Measurements from ENCODE around the gene PPP1CC. TPM values are rescaled to one million over a fixed set of nuclear protein-coding genes. Genes with fewer than 3 reads are reported as not detected.
"Not testable (repeated sequence)": the region's sequence is repeated elsewhere in the genome, so short reads cannot be mapped to it uniquely, and the experiment has no call there.

Gene PPP1CC
- total RNA-seq, 8 experiments from 2014 or later: 57.5 to 156 (median 102) TPM

DNA sequence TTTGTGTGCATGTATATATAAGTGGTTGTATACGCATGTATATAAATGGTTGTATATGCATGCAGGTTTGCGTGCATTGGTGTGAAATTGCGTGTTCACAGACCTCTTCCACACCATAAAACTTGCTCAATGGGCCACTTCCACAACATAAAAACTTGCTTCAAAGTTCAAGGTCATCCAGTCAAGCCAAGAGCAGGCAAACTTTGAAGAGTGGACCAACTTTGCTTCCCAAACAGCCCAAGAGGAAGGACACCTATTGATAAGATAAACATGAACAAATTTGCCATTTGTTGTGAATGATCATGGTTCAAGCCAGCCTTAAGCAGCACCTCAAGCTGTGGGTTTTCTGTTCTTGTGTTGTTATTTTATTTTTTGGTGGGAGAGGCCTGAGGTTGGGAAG, 25.2 kb upstream of the PPP1CC start:
- Histone ChIP-seq H3K4me3 (no peak overlapping the region), H3K4me1 (replicated peaks in 1 of 2) (no peaks in the 10 kb centered on the region), H3K27ac (no peak overlapping the region)
- in situ Hi-C loops (cut with MboI; ENCODE audit: low pct_unique_long_range_greater_than_20kb in 2 of 9, low sequenced_read_pairs in 9 of 9, unreplicated experiment in 9 of 9): no loop called here
- 62 to 100% (median 92%) methylated on average over 1 to 3 of the region's 3 CpGs; no CpG with 5 or more reads in 1 of the 10 experiments for WGBS, 10 experiments
- ATAC-seq (replicated peaks in 6 of 8): no peak

DNA sequence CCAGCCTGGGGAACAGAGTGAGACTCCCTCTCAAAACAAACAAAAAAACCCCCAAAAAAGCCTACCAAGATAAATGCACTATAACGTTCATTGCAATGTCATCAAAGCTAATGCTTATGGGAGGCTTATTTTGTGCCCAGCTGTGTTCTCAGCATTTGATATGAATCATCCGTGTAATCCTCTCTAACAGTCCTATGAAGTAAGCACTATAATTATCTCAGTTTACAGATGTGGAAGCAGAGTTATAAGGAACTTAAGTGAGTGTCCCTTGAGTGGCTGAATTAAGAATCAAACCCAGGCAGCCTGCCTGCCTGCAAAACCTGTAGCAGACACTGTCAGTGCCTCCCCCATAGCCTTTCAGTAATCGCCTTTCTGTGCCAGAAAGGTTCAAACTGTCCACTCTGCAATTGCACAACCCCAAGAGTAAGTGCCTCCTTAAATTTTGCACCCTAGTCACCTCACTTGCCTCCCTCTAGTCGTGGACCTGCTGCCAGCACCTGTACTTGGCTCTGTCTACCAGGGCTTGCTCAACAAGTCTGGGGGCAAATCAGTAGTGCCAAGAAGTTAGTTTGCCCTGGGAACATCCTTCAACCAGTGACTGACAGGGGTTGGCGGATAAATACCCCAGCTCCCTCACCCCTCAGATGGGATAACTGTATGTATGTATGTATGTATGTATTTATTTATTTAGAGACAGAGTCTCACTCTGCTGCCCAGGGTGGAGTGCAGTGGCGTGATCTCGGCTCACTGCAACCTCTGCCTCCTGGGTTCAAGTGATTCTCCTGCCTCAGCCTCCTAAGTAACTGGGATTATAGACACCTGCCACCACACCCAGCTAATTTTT, 23.8 kb upstream of the PPP1CC start:
- in situ Hi-C loops (cut with MboI; ENCODE audit: low pct_unique_long_range_greater_than_20kb in 2 of 9, low sequenced_read_pairs in 9 of 9, unreplicated experiment in 9 of 9): no loop called here
- 15 to 93% (median 76%) methylated on average over 1 to 7 of the region's 7 CpGs; no CpG with 5 or more reads in 2 of the 10 experiments for WGBS, 10 experiments
- Histone ChIP-seq H3K4me1 (replicated peaks in 1 of 2) (no peaks in the 10 kb centered on the region), H3K27ac (no peak overlapping the region), H3K4me3 (no peak overlapping the region)
- peak in 1 of 8 experiments; percentile 45 for ATAC-seq (replicated peaks in 6 of 8)

DNA sequence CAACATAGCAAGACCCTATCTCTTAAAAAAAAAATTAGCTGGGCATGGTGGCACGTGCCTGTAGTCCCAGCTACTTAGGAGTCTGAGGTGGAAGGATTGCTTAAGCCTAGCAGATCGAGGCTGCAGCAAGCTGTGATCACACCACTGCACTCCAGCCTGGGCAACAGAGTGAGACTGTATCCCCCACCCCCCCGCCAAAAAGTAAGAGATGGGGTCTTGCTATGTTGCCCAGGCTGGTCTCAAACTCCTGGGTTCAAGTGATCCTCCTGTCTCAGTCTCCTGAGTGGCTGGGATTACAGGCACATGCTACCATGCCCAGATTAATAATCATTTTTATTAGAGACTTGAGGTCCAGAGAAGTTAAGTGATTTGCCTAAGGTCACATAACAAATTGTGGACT, 22.9 kb upstream of the PPP1CC start:
- H3K27ac ChIP-seq; H3K4me3 ChIP-seq; H3K4me1 ChIP-seq (replicated peaks in 1 of 2); ATAC-seq (replicated peaks in 6 of 8); in situ Hi-C loops (cut with MboI; ENCODE audit: low pct_unique_long_range_greater_than_20kb in 2 of 9, low sequenced_read_pairs in 9 of 9, unreplicated experiment in 9 of 9): not testable (repeated sequence)
- 29 to 82% (median 67%) methylated on average over 1 to 2 of the region's 3 CpGs; no CpG with 5 or more reads in 5 of the 10 experiments for WGBS, 10 experiments

DNA sequence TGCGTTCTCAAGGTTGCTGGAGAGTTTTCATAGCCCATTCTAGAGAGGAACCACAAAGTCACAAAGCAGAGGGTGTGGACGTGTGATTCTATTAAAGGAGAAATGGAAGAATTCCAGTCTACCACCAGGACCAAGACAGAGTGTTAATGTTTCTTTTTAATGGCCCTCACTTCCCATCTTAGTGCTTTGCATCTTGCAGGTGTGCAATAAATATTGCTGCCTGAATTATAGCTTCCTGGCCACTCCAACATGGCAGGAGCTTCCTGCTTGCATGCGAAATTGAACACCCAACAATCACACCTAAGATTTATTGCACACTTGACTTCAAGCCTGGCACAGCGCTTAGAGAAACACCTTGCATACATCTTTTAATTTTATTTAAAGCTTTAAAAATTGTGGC, 22.4 kb upstream of the PPP1CC start:
- no peak for ATAC-seq (replicated peaks in 6 of 8)
- no peak overlapping the region for H3K4me3 ChIP-seq
- 0 to 83% (median 65%) methylated on average over 1 to 4 of the region's 4 CpGs; no CpG with 5 or more reads in 1 of the 10 experiments for WGBS, 10 experiments
- in situ Hi-C loops (cut with MboI; ENCODE audit: low pct_unique_long_range_greater_than_20kb in 2 of 9, low sequenced_read_pairs in 9 of 9, unreplicated experiment in 9 of 9): no loop called here
- H3K4me1 ChIP-seq (replicated peaks in 1 of 2): no peaks in the 10 kb centered on the region
- no peak overlapping the region for H3K27ac ChIP-seq

DNA sequence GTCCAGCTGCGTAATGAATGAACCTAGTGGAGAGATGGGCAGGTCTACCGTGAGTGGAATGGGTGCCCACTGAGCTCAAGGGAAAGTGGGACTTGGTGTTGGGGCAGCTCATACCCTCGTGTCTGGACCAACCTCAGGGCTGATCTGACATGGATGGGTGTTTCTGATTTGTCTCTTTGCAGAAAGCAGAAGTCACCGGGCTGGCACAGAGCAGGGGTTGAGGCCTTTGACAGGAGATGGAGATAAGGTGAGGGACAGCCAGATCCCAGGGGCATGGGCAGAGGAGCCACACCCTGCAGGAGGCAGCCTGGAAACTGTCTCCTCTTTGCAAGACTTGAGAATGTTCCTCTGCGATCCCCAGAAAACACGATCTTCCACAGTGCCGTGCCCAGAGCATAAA, 20.9 kb upstream of the PPP1CC start:
- no peak for ATAC-seq (replicated peaks in 6 of 8)
- 20 to 100% (median 80%) methylated on average over 1 to 5 of the region's 7 CpGs; no CpG with 5 or more reads in 3 of the 10 experiments for WGBS, 10 experiments
- H3K4me1 ChIP-seq (replicated peaks in 1 of 2): no peaks in the 10 kb centered on the region
- in situ Hi-C loops (cut with MboI; ENCODE audit: low pct_unique_long_range_greater_than_20kb in 2 of 9, low sequenced_read_pairs in 9 of 9, unreplicated experiment in 9 of 9): no loop called here
- H3K4me3 ChIP-seq: no peak overlapping the region
- no peak overlapping the region for H3K27ac ChIP-seq

DNA sequence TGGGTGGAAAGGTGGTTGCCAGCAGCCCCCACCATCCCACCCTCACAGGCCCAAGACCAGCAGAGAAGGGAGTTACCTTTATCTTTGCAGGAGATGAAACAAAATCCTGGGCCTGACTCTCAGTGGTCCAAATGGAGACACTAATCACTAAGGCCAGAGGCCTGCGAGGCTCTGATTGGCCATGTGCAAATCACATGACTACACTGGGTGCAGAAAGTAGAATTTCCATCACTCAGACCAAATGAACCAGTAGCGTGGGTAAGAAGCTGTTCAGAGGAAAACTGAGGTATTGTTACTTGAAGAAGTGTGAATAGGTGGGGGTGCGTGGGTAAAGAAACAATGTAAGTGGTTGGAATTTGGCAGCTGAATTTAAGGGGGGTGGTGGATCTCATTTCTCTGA, 20.2 kb upstream of the PPP1CC start:
- H3K4me1 ChIP-seq (replicated peaks in 1 of 2): no peaks in the 10 kb centered on the region
- 86 to 100% (median 100%) methylated on average over 1 to 3 of the region's 3 CpGs; no CpG with 5 or more reads in 7 of the 10 experiments for WGBS, 10 experiments
- in situ Hi-C loops (cut with MboI; ENCODE audit: low pct_unique_long_range_greater_than_20kb in 2 of 9, low sequenced_read_pairs in 9 of 9, unreplicated experiment in 9 of 9): no loop called here
- no peak for ATAC-seq (replicated peaks in 6 of 8)
- H3K4me3 ChIP-seq: no peak overlapping the region
- H3K27ac ChIP-seq: no peak overlapping the region

DNA sequence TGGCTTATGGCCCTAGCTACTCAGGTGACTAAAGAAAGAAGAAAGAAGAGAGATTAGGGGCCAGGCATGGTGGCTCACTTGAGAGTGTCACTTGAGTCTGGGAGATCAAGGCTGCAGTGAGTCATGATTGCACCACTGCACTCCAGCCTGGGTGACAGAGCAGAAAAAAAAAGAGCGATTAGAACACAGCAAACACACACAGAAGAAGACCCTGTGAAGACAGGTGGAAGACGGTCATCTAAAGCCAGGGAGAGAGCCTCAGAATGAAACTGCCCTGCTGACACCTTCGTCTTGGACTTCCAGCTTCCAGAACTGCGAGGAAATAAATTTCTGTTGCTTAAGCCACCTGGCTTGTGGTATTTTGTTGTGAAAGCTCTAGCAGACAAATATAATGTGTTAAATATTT, 17.5 kb upstream of the PPP1CC start:
- peak in 1 of 8 experiments; percentile 22 for ATAC-seq (replicated peaks in 6 of 8)
- Histone ChIP-seq H3K4me1 (replicated peaks in 1 of 2) (no peaks in the 10 kb centered on the region), H3K4me3 (no peak overlapping the region), H3K27ac (no peak overlapping the region)
- in situ Hi-C loops (cut with MboI; ENCODE audit: low pct_unique_long_range_greater_than_20kb in 2 of 9, low sequenced_read_pairs in 9 of 9, unreplicated experiment in 9 of 9): no loop called here
- WGBS, 10 experiments: 13 to 100% (median 92%) methylated on average over 1 to 4 of the region's 4 CpGs

DNA sequence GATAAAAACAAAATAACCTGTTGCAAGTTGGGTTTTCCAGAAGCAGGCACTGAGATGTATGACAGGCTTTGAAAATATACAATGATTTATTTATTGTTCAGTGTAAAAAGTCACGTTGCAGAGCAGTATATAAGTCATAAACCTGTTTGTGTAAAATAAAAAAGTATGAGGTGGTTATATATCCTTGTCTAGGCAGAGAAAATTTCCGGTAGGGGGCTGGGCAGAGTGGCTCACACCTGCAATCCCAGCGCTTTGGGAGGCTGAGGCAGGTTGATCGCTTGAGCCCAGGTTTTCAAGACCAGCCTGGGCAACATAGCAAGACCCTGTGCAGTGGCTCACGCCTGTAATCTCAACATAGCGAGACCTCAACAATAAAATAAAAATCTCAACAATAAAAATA, 16.2 kb upstream of the PPP1CC start:
- no peak for ATAC-seq (replicated peaks in 6 of 8)
- in situ Hi-C loops (cut with MboI; ENCODE audit: low pct_unique_long_range_greater_than_20kb in 2 of 9, low sequenced_read_pairs in 9 of 9, unreplicated experiment in 9 of 9): no loop called here
- WGBS, 10 experiments: 57 to 94% (median 76%) methylated on average over 1 to 6 of the region's 6 CpGs
- Histone ChIP-seq H3K4me1 (replicated peaks in 1 of 2) (no peaks in the 10 kb centered on the region), H3K27ac (no peak overlapping the region), H3K4me3 (no peak overlapping the region)

DNA sequence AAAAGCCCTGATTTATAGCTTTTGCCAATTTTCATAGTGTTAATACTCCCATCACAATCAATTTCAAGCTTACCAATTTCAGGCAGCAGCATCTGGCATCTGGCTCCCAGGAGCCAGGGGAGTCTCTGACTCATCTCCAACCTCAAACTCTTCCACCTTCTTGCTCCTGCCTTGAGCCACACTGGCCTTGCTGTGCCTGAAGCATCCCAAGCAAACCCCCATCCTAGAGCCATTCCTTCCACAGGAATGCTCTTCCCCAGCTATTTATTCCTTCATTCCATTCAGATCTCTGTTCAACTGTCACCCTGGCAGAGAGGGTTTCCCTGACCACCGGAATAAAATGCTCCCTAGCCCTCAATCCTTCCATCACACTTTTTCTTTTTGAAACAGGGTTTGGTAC, 13.9 kb upstream of the PPP1CC start:
- Histone ChIP-seq H3K27ac (no peak overlapping the region), H3K4me1 (replicated peaks in 1 of 2) (no peaks in the 10 kb centered on the region), H3K4me3 (no peak overlapping the region)
- in situ Hi-C loops (cut with MboI; ENCODE audit: low pct_unique_long_range_greater_than_20kb in 2 of 9, low sequenced_read_pairs in 9 of 9, unreplicated experiment in 9 of 9): no loop called here
- 60 to 100% (median 90%) methylated on average over 1 of the region's 1 CpG; no CpG with 5 or more reads in 4 of the 10 experiments for WGBS, 10 experiments
- peak in 1 of 8 experiments; percentile 80 for ATAC-seq (replicated peaks in 6 of 8)

DNA sequence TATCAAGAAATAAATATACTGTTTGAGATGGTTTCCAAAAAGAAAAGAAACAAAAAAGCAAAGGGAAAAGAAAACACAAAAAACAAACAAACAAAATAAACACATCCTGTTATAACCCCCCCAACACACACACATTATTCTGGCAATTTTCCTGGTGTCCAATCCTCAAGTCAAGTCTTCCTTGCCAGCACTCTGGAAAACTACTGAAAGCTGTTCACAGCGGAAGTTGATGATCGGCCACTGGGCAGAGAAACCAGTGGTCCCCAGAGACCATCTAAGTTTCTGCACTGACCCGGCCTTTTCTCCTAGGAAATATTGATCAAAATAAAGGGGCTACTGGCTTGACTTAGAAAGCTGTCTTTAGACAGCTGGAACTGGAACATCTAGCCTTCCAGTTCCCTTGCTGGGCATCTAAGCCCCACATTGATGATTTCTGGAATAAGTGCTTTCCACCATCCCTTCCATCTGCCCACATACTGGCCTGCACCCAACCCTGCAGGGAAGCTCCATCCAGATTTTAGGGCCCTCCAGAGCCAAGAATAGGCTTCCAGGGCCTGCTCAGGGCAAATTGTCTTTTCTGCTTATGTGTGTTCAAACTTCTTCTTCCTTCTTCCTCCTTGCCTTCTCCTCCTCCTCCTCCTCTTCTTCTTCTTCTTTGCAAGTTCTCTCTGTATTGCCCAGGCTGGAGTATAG, 11.6 kb upstream of the PPP1CC start:
- Histone ChIP-seq H3K4me1 (replicated peaks in 1 of 2) (no peaks in the 10 kb centered on the region), H3K27ac (no peak overlapping the region), H3K4me3 (no peak overlapping the region)
- WGBS, 10 experiments: 13 to 100% (median 65%) methylated on average over 1 to 3 of the region's 3 CpGs; no CpG with 5 or more reads in 2 of the 10 experiments
- no peak for ATAC-seq (replicated peaks in 6 of 8)
- in situ Hi-C loops (cut with MboI; ENCODE audit: low pct_unique_long_range_greater_than_20kb in 2 of 9, low sequenced_read_pairs in 9 of 9, unreplicated experiment in 9 of 9): no loop called here

DNA sequence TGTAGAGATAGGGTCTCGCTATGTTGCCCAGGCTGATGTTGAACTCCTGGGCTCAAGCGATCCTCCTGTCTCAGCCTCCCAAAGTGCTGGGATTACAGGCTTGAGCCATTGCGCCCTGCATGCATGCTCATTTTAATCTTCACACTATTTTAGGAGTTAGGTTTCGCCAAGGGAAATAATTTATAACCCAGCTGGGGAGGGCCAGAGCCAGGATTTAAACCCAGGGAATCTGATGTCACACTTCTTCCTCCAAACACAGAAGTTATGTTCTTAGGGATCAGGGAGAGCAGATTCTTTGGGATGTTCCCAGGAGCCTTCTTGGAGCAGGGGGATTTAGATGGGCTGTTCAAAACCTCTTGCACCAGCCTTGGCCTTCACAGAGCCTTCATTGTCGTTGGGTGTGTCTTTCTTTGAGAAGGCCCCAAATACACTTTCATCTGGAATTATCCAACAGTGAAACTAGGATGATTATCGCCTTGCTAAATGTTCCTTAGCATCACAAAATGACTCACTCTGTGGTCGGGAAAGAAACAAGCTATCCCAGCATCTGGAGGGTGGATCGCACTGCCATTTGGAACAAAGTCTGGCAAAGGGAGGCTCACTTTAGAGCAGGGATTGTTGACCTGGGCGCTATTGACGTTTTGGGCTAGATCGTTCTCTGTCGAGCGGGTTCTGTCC, 8.2 kb upstream of the PPP1CC start:
- ATAC-seq (replicated peaks in 6 of 8): peak in 2 of 8 experiments; percentile 98
- Histone ChIP-seq H3K4me1 (replicated peaks in 1 of 2) (no peaks in the 10 kb centered on the region), H3K4me3 (no peak overlapping the region), H3K27ac (no peak overlapping the region)
- 12 to 100% (median 87%) methylated on average over 1 to 9 of the region's 13 CpGs; no CpG with 5 or more reads in 1 of the 10 experiments for WGBS, 10 experiments
- in situ Hi-C loops (cut with MboI; ENCODE audit: low pct_unique_long_range_greater_than_20kb in 2 of 9, low sequenced_read_pairs in 9 of 9, unreplicated experiment in 9 of 9): no loop called here

DNA sequence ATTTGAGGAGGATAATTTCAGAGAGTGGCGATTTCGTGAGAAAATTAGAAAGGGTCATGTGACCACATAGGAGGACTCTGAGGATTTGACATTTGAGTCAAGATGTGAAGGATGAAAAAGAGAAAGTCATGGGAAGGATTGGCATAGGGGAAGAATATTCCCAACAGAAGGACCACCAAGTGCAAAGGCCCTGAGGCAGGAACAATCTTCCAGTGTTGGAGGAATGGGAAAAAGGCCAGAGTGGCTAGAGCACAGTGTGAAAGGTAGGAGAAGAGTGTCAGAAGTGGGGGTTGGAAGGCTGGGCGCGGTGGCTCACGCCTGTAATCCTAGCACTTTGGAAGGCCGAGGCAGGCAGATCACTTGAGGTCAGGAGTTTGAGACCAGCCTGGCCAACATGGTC, 3.9 kb upstream of the PPP1CC start:
- 80 to 100% (median 96%) methylated on average over 1 to 6 of the region's 6 CpGs; no CpG with 5 or more reads in 2 of the 10 experiments for WGBS, 10 experiments
- H3K4me3 ChIP-seq: no peak overlapping the region
- peaks cover 3 to 8% of the 10 kb centered on the region in 2 donors for H3K4me1 ChIP-seq (replicated peaks in 1 of 2)
- H3K27ac ChIP-seq: no peak overlapping the region
- ATAC-seq (replicated peaks in 6 of 8): no peak
- in situ Hi-C loops (cut with MboI; ENCODE audit: low pct_unique_long_range_greater_than_20kb in 2 of 9, low sequenced_read_pairs in 9 of 9, unreplicated experiment in 9 of 9): no loop called here
